GM10248 (cell line): ENCODE measurements around the gene KISS1R.
A peak's percentile ranks its signal among the peaks of the same experiment; 100 is the strongest.

ENCODE experiments used
- CTCF ChIA-PET: fragments of 300-600 bp; sonication (Branson Sonifier 250); formaldehyde crosslinking; extraction: SDS; loops from one replicate; lab custom pipeline; 2021; ENCODE audit warnings: antibody characterized with exemption; lab: Yijun Ruan, JAX
- POLR2A ChIA-PET: fragments of 350-650 bp; sonication (Branson Sonifier 250); formaldehyde crosslinking; extraction: SDS; loops from one replicate; lab custom pipeline; 2020; ENCODE audit warnings: antibody characterized with exemption; lab: Yijun Ruan, JAX
- DNase-seq: peaks from one replicate; pipeline ENCODE4 v3.0.0; 2012; ENCODE audit errors: extremely low spot score
- TF ChIP-seq, protein P1 (sequence below): IDR thresholded peaks from 2 replicates; pipeline ENCODE4 v1.5.1; 2012; ENCODE audit warnings: mild to moderate bottlenecking, low read depth; ENCODE audit errors: extremely low read depth, missing control alignments, control extremely low read depth

Gene KISS1R

DNA sequence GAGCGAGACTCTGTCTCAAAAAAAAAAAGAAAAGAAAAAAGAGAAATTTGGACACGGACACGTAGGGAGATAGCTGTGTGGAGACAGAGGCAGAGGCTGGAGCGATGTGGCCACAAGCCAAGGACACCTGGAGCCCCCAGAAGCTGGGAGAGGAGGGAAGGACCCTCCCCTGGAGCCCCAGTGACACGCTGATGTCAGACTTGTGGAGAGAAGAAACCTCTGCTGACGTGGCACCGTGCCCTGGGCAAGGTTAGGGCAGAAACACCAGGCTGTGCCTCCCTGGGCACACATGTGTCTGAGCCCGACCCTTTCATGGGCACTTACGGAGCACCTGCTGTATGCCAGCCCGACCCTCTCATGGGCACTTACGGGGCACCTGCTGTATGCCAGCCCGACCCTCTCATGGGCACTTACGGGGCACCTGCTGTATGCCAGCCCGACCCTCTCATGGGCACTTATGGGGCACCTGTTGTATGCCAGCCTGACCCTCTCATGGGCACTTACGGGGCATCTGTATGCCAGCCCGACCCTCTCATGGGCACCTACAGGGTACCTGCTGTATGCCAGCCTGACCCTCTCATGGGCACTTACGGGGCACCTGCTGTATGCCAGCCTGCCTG is 26.5 kb downstream of the KISS1R start:
- TF ChIP-seq, protein P1, sequence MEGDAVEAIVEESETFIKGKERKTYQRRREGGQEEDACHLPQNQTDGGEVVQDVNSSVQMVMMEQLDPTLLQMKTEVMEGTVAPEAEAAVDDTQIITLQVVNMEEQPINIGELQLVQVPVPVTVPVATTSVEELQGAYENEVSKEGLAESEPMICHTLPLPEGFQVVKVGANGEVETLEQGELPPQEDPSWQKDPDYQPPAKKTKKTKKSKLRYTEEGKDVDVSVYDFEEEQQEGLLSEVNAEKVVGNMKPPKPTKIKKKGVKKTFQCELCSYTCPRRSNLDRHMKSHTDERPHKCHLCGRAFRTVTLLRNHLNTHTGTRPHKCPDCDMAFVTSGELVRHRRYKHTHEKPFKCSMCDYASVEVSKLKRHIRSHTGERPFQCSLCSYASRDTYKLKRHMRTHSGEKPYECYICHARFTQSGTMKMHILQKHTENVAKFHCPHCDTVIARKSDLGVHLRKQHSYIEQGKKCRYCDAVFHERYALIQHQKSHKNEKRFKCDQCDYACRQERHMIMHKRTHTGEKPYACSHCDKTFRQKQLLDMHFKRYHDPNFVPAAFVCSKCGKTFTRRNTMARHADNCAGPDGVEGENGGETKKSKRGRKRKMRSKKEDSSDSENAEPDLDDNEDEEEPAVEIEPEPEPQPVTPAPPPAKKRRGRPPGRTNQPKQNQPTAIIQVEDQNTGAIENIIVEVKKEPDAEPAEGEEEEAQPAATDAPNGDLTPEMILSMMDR = no peak
- no peak for DNase-seq
- POLR2A ChIA-PET = interaction anchor here (1.0 kb wide), 1 partner anchor 11 kb away, joined by 4 read pairs; no protein-coding TSS in a partner anchor
- CTCF ChIA-PET = interaction anchor here (1.0 kb wide), 1 partner anchor 58 kb away, joined by 3 read pairs; no protein-coding TSS in a partner anchor

- TF ChIP-seq, protein P1 = no peak
- DNase-seq = no peak
- POLR2A ChIA-PET = no interaction called here
- CTCF ChIA-PET = interaction anchor here (1.3 kb wide), 1 partner anchor 8 kb away, joined by 4 read pairs; no protein-coding TSS in a partner anchor
Observed at GRCh38 chr19:944171-944567, 27.0 kb downstream of the KISS1R start.

DNA sequence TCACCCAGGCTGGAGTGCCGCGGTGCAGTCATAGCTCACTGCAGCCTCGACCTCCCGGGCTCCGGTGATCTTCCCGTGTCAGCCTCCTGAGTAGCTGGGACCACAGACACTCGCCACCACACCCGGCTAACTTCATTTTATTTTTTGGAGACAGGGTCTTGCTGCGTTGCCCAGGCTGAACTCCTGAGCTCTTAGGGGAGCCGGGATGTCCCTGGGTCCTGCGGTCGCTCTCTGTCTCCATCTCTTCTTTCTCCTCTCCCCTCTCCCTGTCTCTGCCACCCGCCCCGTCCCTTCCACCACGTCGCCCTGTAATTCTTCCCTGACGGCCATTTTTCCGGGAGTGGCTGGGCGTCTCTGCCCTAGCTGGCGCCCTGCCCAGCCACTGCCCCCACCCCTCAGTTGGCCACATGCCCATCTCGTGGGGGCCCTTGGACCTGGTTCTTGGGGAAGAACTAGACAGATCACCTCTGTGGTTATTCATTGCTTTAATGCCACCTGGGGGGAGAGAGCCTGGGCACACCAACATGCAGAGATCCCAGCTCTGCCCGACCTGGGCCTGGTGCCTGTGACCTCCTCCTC is 27.6 kb downstream of the KISS1R start:
- no peak for DNase-seq
- ChIA-PET CTCF (interaction anchor here (1.3 kb wide), 1 partner anchor 9 kb away, joined by 4 read pairs; no protein-coding TSS in a partner anchor), POLR2A (no interaction called here)
- TF ChIP-seq, protein P1 = no peak

GRCh38 chr19:945401-946252 is 28.5 kb downstream of the KISS1R start:
- POLR2A ChIA-PET = interaction anchor here (0.9 kb wide), 1 partner anchor 10 kb away, joined by 5 read pairs; no protein-coding TSS in a partner anchor
- TF ChIP-seq, protein P1 = no peak

GRCh38 chr19:947090-947706 is 30.1 kb downstream of the KISS1R start:
- POLR2A ChIA-PET = interaction anchor here (0.9 to 1.3 kb wide), 3 partner anchors 9 to 15 kb away, joined by 3 to 8 read pairs (median 3); no protein-coding TSS in a partner anchor
- DNase-seq = peak; percentile 57
- CTCF ChIA-PET = interaction anchor here (1.5 to 2.5 kb wide), 4 partner anchors 11 to 35 kb away, joined by 3 to 10 read pairs (median 8); no protein-coding TSS in a partner anchor
- TF ChIP-seq, protein P1 = peak; percentile 30

More at GRCh38 chr19:945401-946252, 28.5 kb downstream of the KISS1R start:
- CTCF ChIA-PET = interaction anchor here (1.3 to 2.5 kb wide), 3 partner anchors 10 to 21 kb away, joined by 3 to 10 read pairs (median 4); no protein-coding TSS in a partner anchor
- DNase-seq = no peak
